ENCODE data around the gene ATP2B2.
A peak's percentile ranks its signal among the peaks of the same experiment; 100 is the strongest.

ATP2B2 gene

GRCh38 chr3:10470120-10471053 is 35.0 kb downstream of the ATP2B2 start:
- DNase-seq (ENCODE audit: low read depth, low spot score): no peak

- DNase-seq (ENCODE audit: low read depth, low spot score): no peak
Observed at GRCh38 chr3:10469441-10470119, 35.8 kb downstream of the ATP2B2 start.

- no peak for DNase-seq (ENCODE audit: low read depth, low spot score)
Observed at GRCh38 chr3:10468613-10469354, 36.6 kb downstream of the ATP2B2 start.

GRCh38 chr3:10467904-10468612 is 37.3 kb downstream of the ATP2B2 start:
- no peak for DNase-seq (ENCODE audit: low read depth, low spot score)

- no peak for DNase-seq (ENCODE audit: low read depth, low spot score)
Observed at GRCh38 chr3:10467204-10467603, 38.2 kb downstream of the ATP2B2 start.

GRCh38 chr3:10466186-10466585 is 39.2 kb downstream of the ATP2B2 start:
- no peak for DNase-seq (ENCODE audit: low read depth, low spot score)

GRCh38 chr3:10465161-10465560 is 40.2 kb downstream of the ATP2B2 start:
- DNase-seq (ENCODE audit: low read depth, low spot score): no peak

GRCh38 chr3:10463533-10464434 is 41.6 kb downstream of the ATP2B2 start:
- no peak for DNase-seq (ENCODE audit: low read depth, low spot score)

GRCh38 chr3:10462641-10463532 is 42.5 kb downstream of the ATP2B2 start:
- no peak for DNase-seq (ENCODE audit: low read depth, low spot score)

- DNase-seq (ENCODE audit: low read depth, low spot score): no peak
Observed at GRCh38 chr3:10460951-10461545, 44.3 kb downstream of the ATP2B2 start.

- DNase-seq (ENCODE audit: low read depth, low spot score): peak; percentile 3
Observed at GRCh38 chr3:10459954-10460754, 45.2 kb downstream of the ATP2B2 start.

GRCh38 chr3:10457560-10457959 is 47.8 kb downstream of the ATP2B2 start:
- no peak for DNase-seq (ENCODE audit: low read depth, low spot score)

- no peak for DNase-seq (ENCODE audit: low read depth, low spot score)
Observed at GRCh38 chr3:10456981-10457380, 48.4 kb downstream of the ATP2B2 start.

GRCh38 chr3:10455545-10455914 is 49.9 kb downstream of the ATP2B2 start:
- DNase-seq (ENCODE audit: low read depth, low spot score): no peak

- DNase-seq (ENCODE audit: low read depth, low spot score): no peak
Observed at GRCh38 chr3:10454907-10455544, 50.4 kb downstream of the ATP2B2 start.

- no peak for DNase-seq (ENCODE audit: low read depth, low spot score)
Observed at GRCh38 chr3:10453431-10454163, 51.8 kb downstream of the ATP2B2 start.

Measured in activated CD4-positive, CD25-positive, alpha-beta regulatory T cell treated with anti-CD3 and anti-CD28 coated beads, Interleukin-2, amount 50 U/mL, for 16 hours (primary cell).